RWPE1 (cell line): Measurements from ENCODE around the gene ACOD1.
A peak's percentile ranks its signal among the peaks of the same experiment; 100 is the strongest.
"Not testable (repeated sequence)": the region's sequence is repeated elsewhere in the genome, so short reads cannot be mapped to it uniquely, and the experiment has no call there.

Experiments used
- CTCF ChIA-PET: fragments of 350-600 bp; sonication (Branson Sonifier 250); formaldehyde crosslinking; extraction: SDS; loops from one replicate; lab custom pipeline; 2021; lab: Yijun Ruan, JAX
- POLR2A ChIA-PET: fragments of 400-600 bp; formaldehyde crosslinking; extraction: SDS; loops from one replicate; lab custom pipeline; 2020; ENCODE audit warnings: antibody characterized with exemption; ENCODE audit not compliant: low non-redundant PET; lab: Yijun Ruan, JAX
- DNase-seq: peaks from one replicate; pipeline ENCODE4 v3.0.0; 2012; ENCODE audit warnings: low spot score
- H3K27ac ChIP-seq: fragments of 450-650 bp; 2 replicates; pipeline ENCODE4 v1.5.1; 2017
- CTCF ChIP-seq: fragments of 450-650 bp; conservative IDR thresholded peaks from 2 replicates; pipeline ENCODE4 v1.5.1; 2017; ENCODE audit warnings: low read depth, mild to moderate bottlenecking

ACOD1 gene

DNA sequence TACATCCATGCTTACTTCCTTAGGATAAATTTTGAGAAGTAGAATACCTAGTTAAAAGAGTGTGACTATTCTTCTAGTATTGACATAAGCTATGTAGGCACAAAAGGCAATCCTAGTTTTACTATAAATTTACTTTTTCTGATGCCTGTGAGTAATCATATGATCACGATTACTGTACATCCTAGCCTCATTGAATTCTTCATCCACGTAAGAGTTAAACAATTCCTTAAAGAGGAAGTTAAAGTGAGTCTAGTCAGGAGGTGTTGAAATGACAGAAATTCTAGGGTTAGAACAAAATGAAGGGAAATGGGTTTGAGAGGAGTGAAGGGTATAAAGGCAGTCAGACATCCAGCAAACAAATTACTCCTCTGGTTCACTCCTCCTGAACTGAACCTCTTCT, at the start of gene ACOD1:
Gene ACOD1 (plus strand): TSS at position 363 of the 400 bp plus-strand sequence. CDS start 48 bp downstream, outside the sequence.
- ChIA-PET POLR2A (no interaction called here), CTCF (interaction anchor here (0.6 kb wide), 1 partner anchor 1078 kb away, joined by 3 read pairs; no protein-coding TSS in a partner anchor)
- no peak for DNase-seq
- TF ChIP-seq CTCF: no peak
- H3K27ac ChIP-seq: no peak within 1 kb of the TSS

DNA sequence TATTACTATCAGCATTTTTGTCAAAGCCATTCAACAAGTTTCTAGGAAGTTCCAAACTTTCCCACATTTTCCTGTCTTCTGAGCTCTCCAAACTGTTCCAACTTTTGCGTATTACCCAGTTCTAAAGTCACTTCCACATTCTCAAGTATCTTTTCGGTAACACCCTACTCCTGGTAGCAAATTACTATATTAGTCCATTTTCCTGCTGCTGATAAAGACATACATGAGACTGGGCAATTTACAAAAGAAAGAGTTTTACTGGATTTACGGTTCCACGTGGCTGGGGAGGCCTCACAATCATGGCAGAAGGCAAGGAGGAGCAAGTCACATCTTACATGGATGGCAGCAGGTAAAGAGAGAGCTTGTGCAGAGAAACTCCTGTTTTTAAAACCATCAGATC, 49.2 kb upstream of the ACOD1 start:
- DNase-seq, POLR2A ChIA-PET, H3K27ac ChIP-seq, CTCF ChIA-PET: not testable (repeated sequence)

DNA sequence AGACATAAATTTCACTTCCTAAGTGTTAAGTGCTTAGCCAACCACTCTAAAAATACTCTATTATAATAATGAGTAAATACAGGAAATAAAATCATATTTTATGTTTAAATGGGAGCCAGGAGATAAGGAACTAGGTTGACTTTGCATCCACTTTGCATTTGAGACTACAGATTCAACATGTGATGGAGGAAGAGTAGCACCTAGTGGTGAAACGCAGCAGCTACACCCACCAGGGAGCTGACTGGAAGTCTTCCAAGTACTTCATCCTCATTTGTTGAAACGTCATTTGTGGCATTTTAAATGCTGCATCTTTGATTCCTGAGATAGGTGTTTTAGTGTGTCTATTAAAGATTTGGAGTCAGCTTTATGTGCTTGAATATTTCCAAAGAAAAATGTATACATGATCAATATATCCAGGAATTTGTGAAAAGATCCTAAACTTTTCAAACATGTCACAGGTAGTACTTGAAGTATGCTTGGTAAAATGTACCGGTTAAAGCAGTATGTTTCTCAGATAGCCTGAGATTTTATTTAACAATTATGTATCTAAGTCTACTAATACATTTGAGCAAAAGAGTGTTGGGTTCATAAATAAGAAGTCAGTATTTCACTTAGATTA, 44.7 kb upstream of the ACOD1 start:
- DNase-seq: peak; percentile 73
- CTCF ChIA-PET: interaction anchor here (0.5 to 1.6 kb wide), 10 partner anchors 12 to 1208 kb away, joined by 3 to 9 read pairs (median 4); no protein-coding TSS in a partner anchor

DNA sequence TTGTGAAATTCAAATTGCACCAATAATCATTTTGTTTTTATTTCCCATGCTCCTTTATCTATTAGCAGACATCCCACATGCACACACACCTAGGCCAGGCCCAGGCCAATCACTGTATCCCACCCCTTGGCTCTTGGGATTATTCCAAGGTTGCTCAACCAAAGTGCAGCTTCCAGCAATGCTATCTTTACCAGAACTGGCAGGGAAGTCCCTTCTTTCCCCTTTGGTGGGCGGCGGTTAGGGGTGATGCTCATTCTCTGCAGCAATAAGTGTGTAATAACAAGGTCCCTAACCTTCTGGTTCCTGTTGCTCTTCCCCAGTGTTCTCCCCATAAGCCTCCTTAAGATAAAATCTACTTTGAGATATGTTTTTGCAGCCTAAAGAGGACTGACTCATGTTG, 43.8 kb upstream of the ACOD1 start:
- POLR2A ChIA-PET: no interaction called here
- H3K27ac ChIP-seq: no peak overlapping the region
- DNase-seq: no peak
- CTCF ChIA-PET: interaction anchor here (0.9 to 1.4 kb wide), 2 partner anchors 65 to 94 kb away, joined by 3 to 5 read pairs; no protein-coding TSS in a partner anchor
- no peak for TF ChIP-seq CTCF

More for the DNA sequence above, 44.7 kb upstream of the ACOD1 start:
- POLR2A ChIA-PET: no interaction called here
- H3K27ac ChIP-seq: no peak overlapping the region
- TF ChIP-seq CTCF: peak; percentile 98

- ChIA-PET CTCF (interaction anchor here (0.6 kb wide), 1 partner anchor 1459 kb away, joined by 4 read pairs; no protein-coding TSS in a partner anchor), POLR2A (no interaction called here)
- no peak for DNase-seq
- TF ChIP-seq CTCF: no peak
- H3K27ac ChIP-seq: no peak overlapping the region
Measured at GRCh38 chr13:76912476-76912875, 35.8 kb upstream of the ACOD1 start.

GRCh38 chr13:76913898-76914297, 34.4 kb upstream of the ACOD1 start:
- DNase-seq: no peak
- TF ChIP-seq CTCF: no peak
- H3K27ac ChIP-seq: no peak overlapping the region
- ChIA-PET CTCF (no interaction called here), POLR2A (no interaction called here)

DNA sequence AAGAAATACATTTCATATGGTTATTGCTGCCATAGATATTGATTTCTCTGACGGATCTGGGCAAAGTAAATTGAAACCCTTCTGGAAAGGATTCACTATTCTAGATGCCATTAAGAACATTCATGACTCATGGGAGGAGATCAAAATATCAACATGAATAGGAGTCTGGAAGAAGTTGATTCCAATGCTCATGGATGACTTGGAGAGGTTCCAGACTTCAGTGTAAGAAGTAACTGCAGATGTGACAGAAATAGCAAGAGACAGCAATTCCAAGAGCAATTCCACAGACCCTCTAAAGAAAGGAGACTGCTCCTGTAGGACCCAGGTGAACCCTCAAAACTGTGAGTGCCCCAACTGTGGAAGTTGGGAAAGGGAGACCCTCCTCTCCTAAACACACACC, 31.2 kb upstream of the ACOD1 start:
- CTCF ChIA-PET: no interaction called here
- H3K27ac ChIP-seq: peak overlapping the region; percentile 58
- POLR2A ChIA-PET: no interaction called here
- DNase-seq: no peak
- no peak for TF ChIP-seq CTCF

- POLR2A ChIA-PET, DNase-seq: not testable (repeated sequence)
- CTCF ChIA-PET: interaction anchor here (0.6 kb wide), 2 partner anchors 9 to 834 kb away, joined by 3 to 7 read pairs; no protein-coding TSS in a partner anchor
- peak overlapping the region; percentile 58 for H3K27ac ChIP-seq
Measured at GRCh38 chr13:76917755-76918481, 30.4 kb upstream of the ACOD1 start.
